ENCODE measurements around the gene MS4A7.
A peak's percentile ranks its signal among the peaks of the same experiment; 100 is the strongest.
"Not testable (repeated sequence)": the region's sequence is repeated elsewhere in the genome, so short reads cannot be mapped to it uniquely, and the experiment has no call there.

MS4A7 gene, protein sequence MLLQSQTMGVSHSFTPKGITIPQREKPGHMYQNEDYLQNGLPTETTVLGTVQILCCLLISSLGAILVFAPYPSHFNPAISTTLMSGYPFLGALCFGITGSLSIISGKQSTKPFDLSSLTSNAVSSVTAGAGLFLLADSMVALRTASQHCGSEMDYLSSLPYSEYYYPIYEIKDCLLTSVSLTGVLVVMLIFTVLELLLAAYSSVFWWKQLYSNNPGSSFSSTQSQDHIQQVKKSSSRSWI

DNA sequence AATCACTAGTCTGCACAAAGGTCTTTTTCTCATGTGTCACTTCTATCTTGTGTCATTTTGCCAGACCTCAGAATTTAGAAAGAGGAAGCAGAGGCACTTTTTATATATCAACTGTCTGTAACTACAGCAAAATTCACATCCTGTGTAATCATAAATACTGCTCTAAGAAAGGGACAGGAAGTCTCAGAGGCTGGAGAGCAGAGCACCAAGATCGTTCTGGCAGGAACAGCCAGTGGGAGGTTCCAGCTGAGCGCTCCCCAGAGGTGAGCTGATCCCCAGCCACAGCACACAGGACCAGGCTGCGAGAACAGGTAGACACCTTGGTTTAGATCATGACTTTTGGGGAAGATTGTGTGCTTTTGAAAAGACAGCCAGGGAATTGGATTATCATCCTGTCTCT is at the start of gene MS4A7:
TSS of gene MS4A7 (plus strand) at position 179 of the 400 bp plus-strand sequence. CDS start 4,610 bp downstream, outside the sequence.
- DNase-seq = no peak

DNA sequence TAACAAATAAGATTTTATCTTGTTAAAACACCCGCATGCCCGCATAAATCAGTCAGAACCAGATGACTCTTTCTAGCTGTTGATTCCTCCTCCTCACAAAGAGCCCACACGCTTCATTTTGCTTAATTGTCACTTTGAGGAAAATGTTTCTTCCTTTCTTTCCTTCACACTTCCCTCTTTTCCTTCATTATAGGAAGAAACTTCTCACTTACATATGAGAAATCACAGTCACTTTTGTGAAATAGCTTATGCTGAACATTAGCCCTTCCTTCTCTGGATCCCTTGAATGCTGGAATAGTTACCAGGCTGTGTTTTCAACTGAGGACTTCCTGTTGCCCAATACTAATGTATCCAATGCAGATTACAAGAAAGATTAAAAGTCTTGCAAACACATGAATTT is 45.5 kb upstream of the MS4A7 start:
- no peak for DNase-seq

DNA sequence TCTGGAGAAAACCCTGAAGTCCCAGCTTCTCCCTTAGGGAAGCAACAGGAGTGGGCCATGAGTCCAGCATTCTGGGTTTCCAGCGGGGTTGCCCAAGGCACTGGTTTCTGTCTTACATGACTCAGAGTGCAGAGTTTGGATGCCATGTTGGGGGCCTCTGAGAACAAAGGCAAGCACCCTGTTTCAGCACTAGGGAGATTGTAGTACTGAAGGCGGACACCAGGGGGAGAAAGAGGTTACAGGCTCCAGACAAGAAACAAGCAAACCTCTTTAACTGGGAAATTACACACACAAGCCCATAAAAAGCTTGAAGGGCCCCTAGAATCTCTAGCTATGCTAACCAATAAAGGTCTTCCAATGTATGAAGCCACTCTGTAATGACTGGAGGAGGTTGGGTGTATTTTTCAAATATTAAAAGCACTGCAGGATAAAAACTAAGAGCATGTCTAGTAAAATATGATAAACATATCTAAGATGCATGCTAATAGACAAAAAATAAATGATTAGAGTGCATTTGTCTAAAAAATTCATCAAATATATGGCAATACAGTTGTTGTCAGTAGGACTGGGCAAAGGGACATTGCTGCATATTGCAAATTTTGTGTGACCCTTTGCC is 44.2 kb upstream of the MS4A7 start:
- no peak for DNase-seq

- DNase-seq = no peak
These were observed 41.5 kb upstream of the MS4A7 start for GRCh38 chr11:60336767-60337391.

DNA sequence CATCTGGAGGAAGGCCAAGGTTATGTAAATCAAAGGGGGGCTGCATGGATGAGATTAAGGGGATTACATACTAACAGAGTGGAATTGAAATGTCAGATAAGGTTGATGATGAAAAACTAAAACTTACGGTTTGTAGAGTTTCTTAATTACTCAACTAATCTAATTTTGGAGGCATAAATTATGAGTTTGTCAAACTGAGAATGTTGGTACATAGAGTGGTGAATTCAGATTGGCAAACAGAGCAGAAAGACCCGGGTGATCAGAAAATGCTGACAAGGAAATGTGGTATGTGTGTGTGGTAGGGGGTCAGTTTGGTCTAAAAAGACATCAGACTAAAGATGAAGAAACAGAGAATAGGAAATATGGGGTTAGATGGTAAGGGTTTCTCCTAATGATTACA is 40.3 kb upstream of the MS4A7 start:
- DNase-seq = no peak

DNA sequence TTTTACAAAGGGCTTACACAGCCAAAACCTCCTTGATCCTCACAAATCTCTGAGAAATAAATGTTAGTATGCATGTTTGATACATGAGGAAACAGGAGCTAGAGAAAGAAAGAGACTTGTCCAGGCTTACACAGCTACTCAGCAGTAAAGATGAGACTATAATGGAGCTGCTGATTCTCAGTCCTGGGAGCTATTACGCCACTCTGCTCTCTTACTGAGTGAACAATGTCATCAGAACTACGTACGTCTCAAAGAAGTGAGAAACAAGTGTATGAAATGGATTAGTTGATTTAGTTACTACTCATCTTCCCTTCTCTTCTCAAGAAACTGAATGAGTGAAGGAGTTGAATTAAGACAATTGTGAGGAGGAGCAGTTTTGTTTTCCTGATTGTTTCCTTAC is 39.0 kb upstream of the MS4A7 start:
- no peak for DNase-seq

DNA sequence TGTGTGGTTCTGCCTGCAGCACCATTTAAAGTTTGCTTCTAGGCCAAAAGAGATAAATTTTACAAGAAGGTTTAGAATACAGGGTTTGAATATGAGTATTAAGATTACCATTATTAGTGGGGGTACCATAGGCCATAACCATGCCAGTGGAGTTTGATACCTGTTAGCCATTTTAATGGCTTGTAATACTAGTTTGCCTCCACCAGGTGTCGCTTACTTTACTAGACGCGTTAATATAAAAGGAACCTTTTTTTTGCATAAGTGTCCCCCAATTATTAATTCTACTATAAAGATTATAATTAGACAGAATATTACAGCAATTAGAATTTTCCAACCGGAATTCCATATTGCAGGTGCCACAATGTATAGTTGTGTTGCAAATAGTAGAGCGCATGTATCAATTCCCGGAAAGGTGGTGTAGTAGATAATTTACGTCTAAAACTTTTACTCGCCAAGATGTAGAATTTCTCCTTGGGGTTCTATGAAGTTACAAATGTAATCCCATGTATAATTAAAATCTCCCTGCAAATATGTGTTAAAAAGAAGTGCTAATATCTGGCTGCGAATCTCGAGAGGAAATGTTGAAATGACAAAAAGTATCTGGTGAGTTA is 35.1 kb upstream of the MS4A7 start:
- DNase-seq = no peak

DNA sequence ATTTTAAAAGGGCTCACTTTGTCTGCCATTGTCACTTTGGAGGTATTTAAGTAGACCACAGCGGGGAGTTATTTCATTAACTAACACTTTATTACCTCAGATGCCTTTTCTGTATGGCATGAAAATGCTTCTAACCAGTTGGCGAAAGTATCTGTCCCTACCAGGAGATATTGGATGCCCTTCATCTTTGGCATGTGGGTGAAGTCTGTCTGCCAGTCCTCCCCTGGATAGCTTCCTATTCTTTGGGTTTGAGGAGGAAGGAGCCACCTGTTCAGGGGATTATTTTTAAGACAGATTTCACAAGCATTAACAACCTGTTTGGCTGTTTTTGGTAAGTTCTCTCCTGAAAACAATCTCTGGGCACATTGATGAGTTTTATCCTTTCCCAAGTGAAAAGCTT is 34.2 kb upstream of the MS4A7 start:
- DNase-seq = no peak

- DNase-seq = no peak
These were observed 32.8 kb upstream of the MS4A7 start for GRCh38 chr11:60345489-60345888.

DNA sequence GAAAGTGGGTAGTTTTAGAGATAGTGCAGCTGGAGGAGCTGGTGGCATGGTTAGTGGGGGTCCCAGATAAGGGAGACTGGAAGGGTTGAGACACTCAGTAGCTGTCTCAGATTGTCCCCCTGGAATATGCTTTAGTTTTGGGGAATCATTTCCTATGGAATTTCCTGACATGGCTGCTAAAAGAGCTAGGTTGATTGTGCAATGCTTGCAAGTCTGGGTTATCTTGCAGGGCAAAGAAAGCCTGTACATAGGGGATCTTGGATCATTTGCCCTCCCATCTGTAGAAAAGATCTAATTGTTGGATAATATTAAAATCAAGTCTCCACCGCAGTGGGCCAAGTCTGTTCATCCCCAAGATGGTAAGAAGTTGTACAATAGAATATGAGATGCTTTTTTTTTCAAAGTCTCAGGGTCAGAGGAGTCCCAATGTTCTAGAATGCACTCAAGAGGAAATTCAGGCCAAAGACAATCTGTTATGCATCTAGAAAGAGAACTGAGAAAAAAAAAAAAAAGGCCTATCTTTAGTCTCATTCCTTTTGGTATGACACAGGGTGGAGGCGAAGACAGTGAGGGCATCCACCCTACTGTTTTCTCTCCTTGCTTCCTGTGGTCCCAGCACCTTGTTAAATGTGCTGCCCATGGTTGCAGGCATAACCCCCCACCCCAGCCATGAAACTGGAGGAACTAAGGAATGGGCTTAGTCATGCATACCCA is 31.1 kb upstream of the MS4A7 start:
- DNase-seq = no peak

GRCh38 chr11:60348116-60348515 is 30.2 kb upstream of the MS4A7 start:
- DNase-seq = no peak

GRCh38 chr11:60349990-60350389 is 28.3 kb upstream of the MS4A7 start:
- DNase-seq = no peak

DNA sequence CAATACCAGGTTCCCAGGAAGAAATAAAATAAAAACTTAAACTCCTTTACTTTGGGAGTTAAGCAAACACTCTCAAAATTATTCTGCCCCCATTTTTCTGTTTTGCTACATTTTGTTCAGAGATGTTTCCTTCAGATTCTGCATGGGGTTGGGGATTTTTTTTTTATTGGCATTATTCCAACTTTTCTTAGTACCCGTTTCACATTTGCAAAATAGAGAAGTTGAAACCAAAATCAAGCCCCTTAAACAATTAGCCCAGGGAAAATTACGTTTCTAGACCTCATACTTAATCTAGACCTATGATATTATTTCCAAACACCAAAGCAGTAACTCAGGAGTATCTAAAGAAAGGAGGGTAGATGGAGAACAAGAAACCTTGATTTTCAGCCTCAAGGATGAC is 20.6 kb upstream of the MS4A7 start:
- DNase-seq = no peak

GRCh38 chr11:60360621-60361020 is 17.7 kb upstream of the MS4A7 start:
- no peak for DNase-seq

DNA sequence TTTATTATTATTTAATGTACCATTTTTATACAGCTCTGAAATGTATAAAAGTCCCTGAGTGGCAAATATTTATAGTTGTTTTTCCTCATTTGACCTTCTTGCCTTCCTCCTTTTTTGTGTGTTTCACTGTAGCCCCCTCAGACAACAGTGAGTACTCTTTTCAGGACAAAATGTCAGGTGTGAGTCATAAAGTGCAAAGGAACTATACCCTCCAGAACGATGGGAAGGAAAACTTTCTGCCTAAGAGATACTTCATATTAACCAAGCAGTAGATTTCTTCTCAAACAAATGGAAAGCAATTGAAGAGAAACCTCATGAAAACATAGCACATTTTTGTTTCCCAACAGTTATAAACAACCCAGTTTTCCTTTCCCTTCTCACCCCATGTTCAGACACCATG is 16.1 kb upstream of the MS4A7 start:
- no peak for DNase-seq

GRCh38 chr11:60363542-60364470 is 14.5 kb upstream of the MS4A7 start:
- DNase-seq = peak; percentile 70

DNA sequence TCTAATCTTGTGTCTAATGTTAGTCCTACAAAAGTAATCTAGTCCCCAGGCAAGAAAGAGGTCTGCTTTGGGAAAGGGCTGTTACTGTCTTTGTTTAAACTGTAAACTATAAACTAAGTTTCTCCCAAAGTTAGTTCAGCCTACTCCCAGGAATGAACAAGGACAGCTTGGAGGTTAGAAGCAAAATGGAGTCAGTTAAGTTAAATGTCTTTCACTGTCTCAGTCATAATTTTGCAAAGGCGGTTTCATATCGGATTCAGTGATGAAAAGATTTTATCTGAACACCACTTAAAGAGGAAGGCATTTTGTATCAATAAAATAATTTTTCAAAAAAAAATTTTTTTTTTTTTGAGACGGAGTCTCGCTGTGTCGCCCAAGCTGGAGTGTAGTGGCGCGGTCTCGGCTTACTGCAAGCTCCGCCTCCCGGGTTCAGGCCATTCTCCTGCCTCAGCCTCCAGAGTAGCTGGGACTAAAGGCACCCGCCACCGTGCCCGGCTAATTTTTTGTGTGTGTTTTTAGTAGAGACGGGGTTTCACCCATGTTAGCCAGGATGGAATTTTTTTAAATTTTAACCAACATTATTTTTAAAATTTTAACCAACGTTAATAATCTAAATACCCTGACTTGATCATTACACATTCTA is 11.9 kb upstream of the MS4A7 start:
- not testable (repeated sequence) for DNase-seq

DNA sequence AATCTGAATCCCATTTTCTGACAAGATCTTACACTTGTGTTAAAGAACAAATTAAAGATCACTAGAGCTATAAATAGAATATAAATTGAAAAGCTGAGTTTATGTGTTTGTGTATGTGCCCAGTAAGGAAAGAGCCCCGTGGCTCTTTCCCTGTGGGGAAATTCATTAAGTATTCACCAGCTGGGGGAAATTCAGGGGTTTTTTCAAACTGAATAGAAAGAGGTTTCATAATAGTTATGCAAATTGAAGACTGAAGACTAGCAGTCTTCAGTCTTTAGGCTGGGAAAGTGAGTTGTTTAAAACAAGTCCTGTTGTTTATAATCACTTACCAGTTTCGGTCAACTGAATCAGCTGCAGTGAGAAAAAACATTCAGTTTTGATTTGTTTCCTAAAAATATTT is 11.3 kb upstream of the MS4A7 start:
- DNase-seq = no peak

- no peak for DNase-seq
These were observed 10.4 kb upstream of the MS4A7 start for GRCh38 chr11:60367896-60368295.

DNA sequence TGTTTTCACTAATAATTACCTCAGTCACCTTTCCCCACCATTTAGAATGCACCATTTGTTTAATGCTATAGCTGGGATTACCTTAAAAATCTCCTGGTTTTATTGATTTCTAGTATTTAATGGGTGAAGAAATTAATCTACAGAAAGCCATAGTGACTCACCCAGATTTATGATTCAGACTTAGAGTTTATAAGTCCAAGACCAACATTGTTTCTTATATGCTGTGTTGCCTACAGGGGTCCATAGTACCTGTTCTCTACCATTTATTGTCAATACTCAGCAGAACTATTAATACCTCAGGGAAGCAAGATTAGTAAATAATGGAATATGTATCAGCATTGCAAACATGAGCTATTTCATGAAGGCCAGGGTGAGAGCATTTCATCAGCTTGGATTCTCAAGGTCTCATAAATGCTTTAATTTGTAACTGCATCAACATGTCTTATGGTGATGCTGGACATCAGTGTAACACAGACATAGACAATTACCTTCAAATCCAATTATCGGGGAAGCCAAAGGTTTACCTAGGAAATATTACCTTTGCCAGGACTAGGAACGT is 8.0 kb upstream of the MS4A7 start:
- DNase-seq = no peak

GRCh38 chr11:60370811-60371298 is 7.5 kb upstream of the MS4A7 start:
- DNase-seq = peak; percentile 88

Measured in NCI-H774 (cell line).